ENCODE measurements around the gene WDR35. TPM values are rescaled to one million over a fixed set of nuclear protein-coding genes. Genes with fewer than 3 reads are reported as not detected.

WDR35 gene
- total RNA-seq, 2 donors from 2014 or later = 9.6 to 10.7 TPM

DNA sequence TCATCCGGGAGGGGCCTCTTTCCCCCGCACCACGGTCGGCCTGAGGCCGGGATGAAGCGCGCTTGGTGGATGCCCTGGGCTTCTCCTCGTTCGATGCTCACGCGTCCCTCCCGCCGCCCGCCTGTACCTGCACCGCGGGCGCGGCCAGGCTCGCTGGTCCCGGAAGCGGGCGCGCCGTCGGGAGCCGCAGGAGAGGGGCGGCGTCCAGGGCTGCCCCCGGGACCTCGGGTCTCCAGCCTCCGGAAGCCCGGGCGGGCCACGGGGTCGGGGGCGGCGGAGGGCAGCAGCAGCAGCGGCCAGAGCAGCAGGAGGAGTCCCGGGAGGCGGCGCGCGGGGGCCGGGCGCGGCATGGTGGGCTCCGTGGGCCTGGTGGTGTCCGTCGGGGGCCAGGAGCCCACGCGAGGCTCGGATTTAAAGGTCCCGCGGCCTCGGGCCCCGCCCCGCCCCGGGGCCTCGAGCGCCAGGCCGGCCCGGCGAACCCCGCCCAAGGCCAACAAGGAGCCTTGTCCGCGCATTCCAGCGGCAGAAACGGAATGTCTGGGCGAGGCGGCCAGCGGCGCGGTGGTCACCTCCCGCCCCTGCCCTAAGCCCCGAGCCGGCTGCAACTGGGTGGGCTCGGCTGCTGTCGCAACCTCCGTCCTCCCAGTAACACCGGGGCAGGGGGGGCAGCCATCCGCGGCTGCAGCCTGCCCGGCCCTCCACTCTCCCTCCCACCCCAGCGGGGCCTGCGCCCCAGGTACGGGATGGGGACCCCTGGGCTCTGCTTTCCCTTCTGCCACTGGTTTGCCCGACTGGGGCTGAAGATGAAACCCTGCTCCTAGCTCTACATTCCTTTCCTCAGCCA, 22.6 kb upstream of the WDR35 start, which contains the start of gene MATN3:
Gene MATN3, minus strand, starts transcription at position 387 of the 844 bp plus-strand sequence. Its CDS starts 37 bp downstream, at position 350.
- intact Hi-C loops (cut with DNase I) = loop anchor here in 1 of 2 donors (5.0 kb wide), 1 partner anchor 85 kb away; no protein-coding TSS in a partner anchor
- peak; percentile 82 for DNase-seq (ENCODE audit: low spot score)

DNA sequence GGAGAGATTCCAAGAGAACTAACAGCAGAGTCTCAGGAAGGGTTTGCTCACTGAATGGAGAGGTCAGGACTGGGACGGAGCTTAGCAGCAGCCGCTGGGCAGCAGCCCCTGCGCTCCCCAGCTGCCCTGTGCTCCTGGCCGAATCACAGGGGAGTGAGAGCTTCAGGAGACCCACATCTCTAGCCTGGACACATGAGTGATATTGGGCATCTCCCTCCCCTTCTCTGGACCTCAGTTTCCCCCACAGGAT, 22.1 kb upstream of the WDR35 start:
- intact Hi-C loops (cut with DNase I) = loop anchor here in 1 of 2 donors (5.0 kb wide), 1 partner anchor 85 kb away; no protein-coding TSS in a partner anchor
- DNase-seq (ENCODE audit: low spot score) = no peak

DNA sequence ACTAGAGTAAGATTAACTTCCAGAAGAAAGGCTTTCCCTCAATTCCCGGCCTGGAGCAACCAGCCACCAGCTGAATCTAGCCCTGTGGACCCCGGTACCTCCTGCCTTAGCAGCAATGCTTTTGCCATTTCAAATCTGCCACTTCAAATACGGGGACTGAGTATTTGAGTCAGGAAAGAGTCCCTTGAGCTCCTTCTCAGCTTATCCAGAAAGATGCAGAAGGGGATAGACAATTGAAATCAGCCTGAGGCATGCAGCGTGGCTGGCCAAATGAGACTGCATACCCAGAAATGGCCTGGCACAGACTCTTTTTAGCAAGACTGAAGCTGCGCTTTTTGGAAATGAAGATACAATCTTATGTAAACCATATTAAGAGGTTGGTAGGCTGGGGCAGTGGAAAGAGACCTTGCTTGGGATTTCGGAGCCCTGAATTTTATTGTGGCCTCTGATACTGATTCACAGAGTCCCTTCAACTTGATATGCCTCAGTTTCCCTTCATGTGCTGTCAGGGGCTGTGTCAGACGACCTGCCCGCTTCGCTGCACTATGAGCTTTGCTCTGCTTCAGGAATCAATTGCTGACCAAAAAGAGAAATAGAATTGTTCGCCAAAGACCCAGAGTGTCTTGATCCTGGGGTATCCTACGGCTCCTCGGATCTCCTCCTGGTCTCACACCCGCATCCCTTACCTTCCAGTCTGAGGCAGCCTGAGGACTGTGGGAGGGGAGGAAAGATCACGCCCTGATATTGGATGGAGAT, 21.5 kb upstream of the WDR35 start:
- DNase-seq (ENCODE audit: low spot score) = no peak
- intact Hi-C loops (cut with DNase I) = loop anchor here in 1 of 2 donors (5.0 kb wide), 1 partner anchor 86 kb away; no protein-coding TSS in a partner anchor

DNA sequence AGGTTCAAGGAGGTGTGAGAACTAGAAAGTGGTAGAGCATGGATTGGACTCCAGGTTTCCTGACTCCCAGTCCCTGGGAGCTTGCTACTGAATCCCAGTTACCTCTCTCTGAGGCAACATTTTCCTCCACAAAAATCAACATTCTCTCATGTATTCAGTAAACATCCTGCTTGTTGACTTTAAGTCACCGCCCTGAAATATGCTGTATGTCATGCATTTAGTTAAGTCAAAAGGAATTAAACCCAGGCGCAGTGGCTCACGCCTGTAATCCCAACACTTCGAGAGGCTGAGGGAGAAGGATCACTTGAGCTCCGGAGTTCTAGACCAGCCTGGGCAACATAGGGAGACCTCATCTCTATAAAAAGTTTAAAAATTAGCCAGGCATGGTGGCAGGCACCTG, 18.8 kb upstream of the WDR35 start:
- DNase-seq (ENCODE audit: low spot score) = no peak
- intact Hi-C loops (cut with DNase I) = no loop called here

DNA sequence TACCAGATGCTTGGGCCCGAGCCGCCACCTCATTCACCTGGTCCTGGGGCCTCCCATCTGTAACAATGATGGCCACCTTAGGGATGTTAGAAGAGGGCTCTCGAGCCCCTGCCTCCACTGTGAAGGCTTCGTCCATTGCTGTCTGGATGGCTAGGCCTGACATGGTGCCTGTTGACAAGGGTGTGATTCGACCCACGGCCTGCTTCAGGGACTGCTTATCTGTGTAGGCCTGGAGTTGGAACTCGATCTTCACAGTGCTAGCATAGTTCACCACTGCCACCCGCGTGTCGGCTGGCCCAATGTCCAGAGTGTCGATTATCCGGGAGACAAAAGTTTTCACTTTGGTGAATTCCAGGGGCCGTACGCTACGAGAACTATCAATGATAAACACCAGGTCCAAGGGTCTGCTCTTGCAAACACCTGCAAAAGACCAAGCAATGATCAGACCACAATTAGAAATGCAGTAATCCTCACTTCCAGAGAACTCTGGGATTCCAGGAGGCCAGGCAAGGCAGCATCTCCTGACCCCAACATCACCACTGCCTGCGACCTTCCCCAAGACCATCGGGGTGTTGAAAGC, 16.1 kb upstream of the WDR35 start:
- intact Hi-C loops (cut with DNase I) = no loop called here
- DNase-seq (ENCODE audit: low spot score) = no peak

DNA sequence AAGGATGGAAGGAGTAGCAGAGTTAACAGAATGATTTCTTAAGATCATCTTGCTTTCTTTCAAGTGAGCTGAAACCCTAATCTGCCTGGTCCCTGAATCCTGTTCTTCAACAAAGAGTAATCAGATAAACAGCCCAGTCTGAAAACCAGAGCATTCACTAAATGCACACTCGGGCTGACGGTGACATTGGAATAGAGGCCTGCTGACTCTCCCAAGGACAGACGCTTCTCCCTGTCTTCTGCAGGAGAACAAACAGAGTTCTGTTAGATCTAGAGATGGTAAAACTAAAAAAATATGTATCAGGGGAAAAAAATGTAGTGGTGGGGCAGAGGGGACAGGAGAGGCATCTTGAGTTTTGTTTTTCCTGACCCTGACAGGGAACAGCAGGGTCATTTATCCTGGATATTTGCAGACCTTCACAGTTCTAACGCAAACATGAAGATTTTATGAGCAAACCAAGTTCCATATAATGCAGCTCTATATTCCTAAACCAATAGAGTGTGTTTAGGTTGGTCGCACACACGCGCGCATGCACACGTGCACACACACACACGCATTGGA, 15.2 kb upstream of the WDR35 start:
- intact Hi-C loops (cut with DNase I) = no loop called here
- no peak for DNase-seq (ENCODE audit: low spot score)

DNA sequence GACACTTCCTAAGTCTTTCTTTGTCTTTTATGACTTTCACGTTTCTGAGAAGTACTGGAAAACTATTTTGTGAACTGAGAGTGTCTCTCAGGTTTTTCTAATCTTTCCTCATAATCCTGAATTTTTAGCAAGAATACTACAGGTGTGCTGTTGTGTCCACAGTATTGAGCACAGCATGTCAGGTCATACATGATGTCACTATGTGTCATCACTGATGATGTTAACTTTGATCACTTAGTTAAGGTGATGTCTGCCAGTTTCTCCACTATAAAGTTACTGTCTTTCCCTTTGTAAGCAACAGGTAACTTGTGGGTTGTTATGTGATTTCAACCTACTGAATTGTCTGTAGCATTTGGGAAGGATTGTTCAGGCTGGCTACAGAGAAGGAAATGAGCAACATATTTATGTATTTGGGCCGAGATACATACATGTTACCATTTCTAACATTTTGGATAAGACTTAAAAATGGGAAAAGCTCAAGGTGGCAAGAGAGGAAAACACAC, 11.5 kb upstream of the WDR35 start:
- intact Hi-C loops (cut with DNase I) = no loop called here
- DNase-seq (ENCODE audit: low spot score) = no peak

DNA sequence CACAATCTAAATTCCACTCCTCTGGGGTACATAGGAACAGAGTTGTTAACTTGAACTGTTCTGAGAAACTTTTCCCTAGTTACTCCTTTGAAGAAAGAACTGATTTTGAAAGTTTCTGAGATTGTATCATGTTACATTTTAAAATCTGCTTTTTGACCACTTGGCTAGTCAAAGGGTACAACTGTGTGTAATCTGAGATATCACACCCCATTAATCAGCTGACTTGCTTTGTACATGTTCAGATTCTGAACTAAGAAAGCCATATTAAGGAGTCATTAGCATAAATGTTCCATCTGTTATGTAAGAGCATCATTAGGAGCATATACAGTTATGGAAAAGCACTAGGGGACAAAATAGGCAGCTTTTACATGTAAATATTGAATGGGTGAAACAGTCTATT, 3.8 kb upstream of the WDR35 start:
- no peak for DNase-seq (ENCODE audit: low spot score)
- intact Hi-C loops (cut with DNase I) = no loop called here

DNA sequence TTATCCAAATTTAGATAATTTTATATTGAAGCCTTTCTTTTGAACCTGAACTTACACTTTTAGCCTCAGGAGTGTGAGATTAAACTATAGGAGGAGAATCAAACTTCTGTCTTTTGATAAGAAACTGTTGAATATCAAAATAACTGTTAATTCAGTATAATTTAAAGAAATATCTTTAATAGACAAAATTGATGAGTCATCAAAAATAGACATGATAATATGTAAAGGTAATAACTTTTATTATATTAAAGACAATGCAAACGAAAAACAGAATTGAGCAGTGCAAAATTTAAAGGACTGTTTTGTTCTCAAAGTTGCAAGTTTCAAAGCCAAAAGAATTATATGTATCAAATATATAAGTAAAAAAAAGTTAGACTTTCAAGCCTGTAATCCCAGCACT, 2.0 kb upstream of the WDR35 start:
- intact Hi-C loops (cut with DNase I) = no loop called here
- no peak for DNase-seq (ENCODE audit: low spot score)

DNA sequence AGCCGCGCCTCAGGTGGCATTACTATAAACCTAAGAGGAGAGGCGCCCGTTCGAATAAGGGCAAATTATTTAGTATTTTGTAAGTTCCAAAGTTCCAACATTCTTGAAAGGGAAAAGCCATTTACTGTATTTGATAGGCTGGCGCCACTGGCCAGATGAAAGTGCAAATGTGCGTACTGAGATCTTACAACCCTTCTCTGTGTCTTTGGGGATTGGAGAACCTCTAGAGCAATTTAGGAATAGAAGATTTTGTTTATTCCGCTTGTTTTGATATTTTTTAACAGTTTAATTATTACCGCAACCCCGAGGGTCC, 467 bp upstream of the WDR35 start:
- intact Hi-C loops (cut with DNase I) = no loop called here
- no peak for DNase-seq (ENCODE audit: low spot score)

DNA sequence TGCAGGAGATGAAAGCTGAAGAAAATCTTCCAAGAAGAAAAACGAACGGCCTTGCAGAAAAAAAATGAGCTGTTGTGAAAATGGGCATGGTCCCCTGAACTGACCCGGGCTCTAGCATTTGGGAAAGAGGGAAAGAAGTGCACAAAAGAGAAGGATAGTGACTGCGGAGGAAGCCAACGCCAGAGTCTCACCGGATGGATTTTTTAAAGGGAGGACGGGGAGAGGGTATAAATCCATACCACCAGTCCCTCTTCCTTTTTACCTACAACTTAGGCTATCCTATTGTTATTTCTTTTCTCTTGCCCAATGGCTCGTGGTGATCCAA, 601 bp downstream of the WDR35 start:
- DNase-seq (ENCODE audit: low spot score) = no peak
- intact Hi-C loops (cut with DNase I) = no loop called here

DNA sequence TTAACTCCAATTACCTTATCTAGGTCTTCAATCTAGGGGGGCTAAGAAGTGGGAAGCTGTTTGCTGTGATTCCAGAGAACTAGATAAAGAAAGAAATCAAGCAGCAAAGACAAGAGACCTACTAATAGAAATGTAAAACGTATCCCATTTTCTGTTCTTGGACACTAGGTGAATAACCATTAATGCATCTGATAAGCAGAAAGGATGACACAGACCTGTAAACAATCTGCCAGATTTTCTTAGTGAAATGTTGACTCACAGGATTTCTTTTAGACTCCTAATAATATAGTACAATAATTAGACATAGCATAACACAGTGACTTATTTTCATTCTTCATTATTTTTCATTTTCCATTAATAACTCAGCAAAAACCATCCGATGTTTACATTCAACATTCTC, 1.3 kb downstream of the WDR35 start:
- intact Hi-C loops (cut with DNase I) = no loop called here
- DNase-seq (ENCODE audit: low spot score) = no peak

DNA sequence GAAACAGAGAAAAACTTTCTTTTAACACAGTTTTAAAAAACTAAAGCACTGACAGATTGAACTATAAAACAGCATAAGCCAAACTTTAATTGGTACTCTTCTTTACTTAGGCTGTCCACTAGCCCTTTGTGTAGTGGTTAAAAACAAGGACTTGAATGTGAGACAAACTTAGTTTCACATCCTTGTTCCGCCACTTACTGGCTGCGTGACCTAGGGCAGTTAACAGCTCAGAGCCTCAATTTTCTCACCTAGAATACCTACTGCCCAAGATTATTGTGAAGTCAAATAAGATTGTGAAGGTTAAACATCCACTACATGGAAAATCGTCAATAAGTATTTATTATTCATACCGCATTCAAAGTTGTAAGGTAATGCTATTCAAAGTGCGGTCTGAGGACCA, 2.0 kb downstream of the WDR35 start:
- DNase-seq (ENCODE audit: low spot score) = no peak
- intact Hi-C loops (cut with DNase I) = no loop called here

DNA sequence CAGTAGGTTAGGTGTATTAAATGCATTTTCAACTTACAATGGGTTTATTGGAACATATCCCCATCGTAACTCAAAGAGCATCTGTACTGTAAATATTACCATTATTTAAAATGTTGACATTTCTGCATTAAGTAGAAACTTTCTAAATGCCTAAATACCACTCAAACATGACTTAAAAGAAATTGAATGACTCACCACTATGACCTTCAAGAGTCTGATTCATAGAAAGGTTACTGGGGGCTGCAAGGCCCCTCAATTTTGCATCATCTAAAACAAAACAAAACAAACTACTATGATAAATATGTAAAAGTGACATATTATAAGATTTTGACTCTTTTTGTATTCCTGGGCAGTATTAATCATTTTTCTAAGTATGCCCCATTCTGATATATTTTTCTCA, 7.6 kb downstream of the WDR35 start:
- intact Hi-C loops (cut with DNase I) = no loop called here
- DNase-seq (ENCODE audit: low spot score) = no peak

DNA sequence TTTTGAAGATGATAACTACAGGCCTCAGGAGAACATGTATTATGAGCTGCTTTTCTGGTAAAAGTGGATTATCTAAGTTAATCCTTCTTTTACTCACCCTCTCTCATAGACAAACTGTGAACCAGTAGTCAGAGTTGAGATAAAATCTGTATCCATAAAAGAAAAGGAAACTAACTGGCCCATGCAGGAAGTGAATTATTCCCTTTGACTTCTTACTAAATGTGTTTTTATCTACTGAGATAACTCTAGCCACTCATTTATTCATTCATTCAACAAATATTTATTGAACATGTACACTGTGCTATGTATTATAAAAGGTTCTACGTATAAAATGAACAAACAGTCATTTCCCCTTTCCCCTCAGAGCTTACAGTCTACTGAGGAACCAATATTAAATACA, 10.0 kb downstream of the WDR35 start:
- no peak for DNase-seq (ENCODE audit: low spot score)
- intact Hi-C loops (cut with DNase I) = no loop called here

DNA sequence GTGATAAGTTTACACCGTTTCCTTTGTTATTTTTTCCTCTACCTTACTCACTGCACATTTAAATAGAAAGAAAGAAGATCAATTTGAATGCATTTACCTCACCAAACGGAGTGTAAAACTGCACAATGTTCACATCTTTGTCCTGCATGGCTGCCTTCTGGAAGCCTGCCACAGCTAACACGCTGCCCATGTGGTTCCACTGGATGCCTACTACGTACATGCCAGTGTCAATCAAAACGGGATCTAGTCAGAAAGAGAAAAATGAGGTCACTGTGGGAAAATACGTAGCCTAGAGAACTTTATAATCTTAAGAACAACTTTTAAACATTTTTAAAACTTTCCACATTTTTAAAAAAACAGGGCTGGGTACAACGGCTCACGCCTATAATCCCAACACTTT, 16.4 kb downstream of the WDR35 start:
- intact Hi-C loops (cut with DNase I) = no loop called here
- no peak for DNase-seq (ENCODE audit: low spot score)

DNA sequence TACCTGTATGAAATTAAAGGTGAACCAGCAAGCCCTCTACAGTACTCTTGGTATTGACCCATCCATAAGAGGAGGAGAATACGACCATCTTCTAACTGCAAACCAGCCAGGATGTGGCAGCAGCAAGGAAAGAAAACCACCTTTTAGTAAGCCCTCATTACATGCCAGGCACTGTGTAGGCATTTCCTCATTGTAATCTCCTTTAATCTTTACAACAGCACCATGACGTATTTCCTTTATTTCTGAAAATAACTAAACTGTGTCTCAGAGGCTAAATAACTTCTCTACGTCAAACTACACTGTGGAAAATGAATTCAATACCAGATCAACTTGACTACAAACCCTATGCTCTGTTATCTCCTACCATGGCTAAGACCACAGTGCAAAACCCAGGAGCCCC, 18.2 kb downstream of the WDR35 start:
- DNase-seq (ENCODE audit: low spot score) = no peak
- intact Hi-C loops (cut with DNase I) = no loop called here

DNA sequence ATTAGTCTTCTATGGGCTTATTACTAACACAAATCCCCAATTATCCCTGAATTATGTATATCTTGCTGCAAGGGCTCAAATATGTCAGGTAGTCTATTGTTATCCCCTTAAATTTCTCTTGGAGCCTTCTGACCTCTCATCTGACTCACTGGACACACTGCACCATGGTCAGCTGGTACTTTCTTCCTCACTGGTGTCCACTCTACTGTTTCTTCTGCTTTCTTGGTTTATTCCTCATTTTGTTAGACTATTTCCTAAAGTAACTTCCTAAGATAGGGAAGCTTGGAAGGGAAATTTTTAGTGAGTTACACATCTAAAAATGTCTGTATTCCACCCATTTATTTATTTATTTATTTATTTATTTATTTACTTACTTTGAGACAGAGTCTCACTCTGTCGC, 26.5 kb downstream of the WDR35 start:
- intact Hi-C loops (cut with DNase I) = no loop called here
- DNase-seq (ENCODE audit: low spot score) = no peak

DNA sequence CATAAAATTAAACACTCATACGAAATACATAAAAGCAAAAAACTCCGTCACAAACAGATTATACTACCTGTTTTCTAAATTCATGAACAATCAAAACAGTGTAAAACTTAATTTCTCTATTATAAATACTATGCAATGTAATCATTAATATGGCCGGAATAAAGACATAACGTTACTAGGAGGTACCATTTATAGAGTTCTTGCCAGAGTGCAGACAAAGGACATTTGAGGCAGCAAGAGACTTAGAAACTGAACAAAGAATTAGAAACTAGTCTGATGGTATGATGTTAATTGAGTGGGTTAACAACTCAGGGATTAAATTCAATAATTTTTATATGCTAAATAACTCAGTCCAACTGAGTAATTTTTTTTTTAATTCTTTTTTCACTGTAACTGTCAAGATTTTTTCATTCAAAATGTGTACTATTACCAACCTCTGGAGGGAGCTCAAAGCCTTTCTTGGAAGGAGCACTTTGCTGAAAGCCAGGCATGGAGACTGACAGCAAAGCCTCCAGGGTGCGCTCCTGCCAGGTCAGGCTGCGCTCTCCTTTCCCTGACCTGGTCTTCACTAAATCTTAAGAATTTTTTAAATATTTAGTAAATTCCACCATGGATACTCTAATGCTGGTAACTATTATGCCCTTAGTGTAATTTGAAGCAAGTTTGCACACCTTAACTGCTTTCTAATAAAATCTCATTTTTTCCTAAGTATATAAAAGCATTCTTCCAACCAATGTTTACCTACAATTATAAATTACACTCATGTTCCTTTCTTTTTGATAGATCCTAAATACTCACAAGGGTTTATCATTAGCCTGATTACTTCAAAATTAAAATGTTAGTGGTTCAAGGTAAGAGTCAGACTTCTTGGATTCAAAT, 34.1 kb downstream of the WDR35 start:
- intact Hi-C loops (cut with DNase I) = no loop called here
- DNase-seq (ENCODE audit: low spot score) = no peak

Data from posterior vena cava (tissue), 2 donors.